Spleen (tissue), 11 donors: ENCODE data around the gene TCEA2. TPM values are rescaled to one million over a fixed set of nuclear protein-coding genes. Genes with fewer than 3 reads are reported as not detected.

ENCODE experiments used
- DNase-seq: peaks from one replicate; pipeline ENCODE4 v3.0.0-alpha.2; 2020
- H3K27ac ChIP-seq, 8 donors: fragments of 200-600 bp; sonication (generic) in 7 of 8; 1 replicate in 4 of 8; 2 replicates in 4 of 8; pipeline versions ENCODE4 v1.5.0 to v1.8.0; 2016 to 2021; ENCODE audit warnings: inconsistent platforms in 4 of 8, mild to moderate bottlenecking in 4 of 8, moderate library complexity in 1 of 8
- H3K27me3 ChIP-seq, 7 donors: fragments of 200-600 bp; sonication (generic) in 6 of 7; replicated peaks in 1 of 7; 1 replicate in 4 of 7; 2 replicates in 3 of 7; pipeline versions ENCODE4 v1.5.0 to v1.8.0; 2016 to 2021; ENCODE audit warnings: inconsistent platforms in 3 of 7, mild to moderate bottlenecking in 1 of 7
- H3K36me3 ChIP-seq, 6 donors: fragments of 200-600 bp; sonication (generic) in 5 of 6; 1 replicate in 4 of 6; 2 replicates in 2 of 6; pipeline versions ENCODE4 v1.5.0 to v1.8.0; 2016 to 2021; ENCODE audit warnings: inconsistent platforms in 2 of 6
- H3K4me1 ChIP-seq, 6 donors: fragments of 200-600 bp; sonication (generic) in 5 of 6; 1 replicate in 3 of 6; 2 replicates in 3 of 6; pipeline versions ENCODE4 v1.5.0 to v1.8.0; 2016 to 2021; ENCODE audit warnings: inconsistent platforms in 3 of 6
- H3K4me3 ChIP-seq, 8 donors: fragments of 200-600 bp; sonication (generic) in 7 of 8; 1 replicate in 4 of 8; 2 replicates in 4 of 8; pipeline versions ENCODE4 v1.5.0 to v1.8.0; 2016 to 2021; ENCODE audit warnings: inconsistent platforms in 4 of 8, mild to moderate bottlenecking in 4 of 8, moderate library complexity in 2 of 8
- H3K9me3 ChIP-seq, 8 donors: fragments of 200-600 bp; sonication (generic) in 7 of 8; 1 replicate in 4 of 8; 2 replicates in 4 of 8; pipeline versions ENCODE4 v1.5.0 to v1.8.0; 2016 to 2021; ENCODE audit warnings: inconsistent platforms in 4 of 8
- CTCF ChIP-seq, 11 experiments: fragments of 200-600 bp in 7 of 11; fragments of 450-650 bp in 4 of 11; sonication (generic) in 4 of 11; IDR thresholded peaks in 8 of 11; conservative IDR thresholded peaks in 3 of 11; 1 replicate in 7 of 11; 2 replicates in 4 of 11; pipeline versions ENCODE4 v1.4.0 to v1.8.0; 2016 to 2021; ENCODE audit warnings: antibody characterized with exemption in 11 of 11, inconsistent platforms in 4 of 11, mild to moderate bottlenecking in 1 of 11
- POLR2A ChIP-seq, 3 donors: fragments of 450-650 bp; IDR thresholded peaks; one replicate each; pipeline ENCODE4 v1.5.1; 2017; ENCODE audit warnings: antibody characterized with exemption in 3 of 3, mild to moderate bottlenecking in 1 of 3
- POLR2AphosphoS5 ChIP-seq, 3 donors: sonication (generic); formaldehyde crosslinking; IDR thresholded peaks; one replicate each; pipeline ENCODE4 v1.5.1; 2017; ENCODE audit warnings: antibody characterized with exemption in 3 of 3
- WGBS, 5 donors: extraction: QIAGEN DNeasy Blood & Tissue Kit in 3 of 5; methylation state at CpG; one replicate each; pipeline versions ENCODE4 v1.1.5 to v1.1.7; 2013 to 2018; 5-methylcytosine and 5-hydroxymethylcytosine counted together
- intact Hi-C: fragments of 100-400 bp; cut with DNase I; formaldehyde crosslinking; loops from one replicate; pipeline ENCODE4 v1.15.0; 2023; ENCODE audit warnings: low total_unique reads
- polyA plus RNA-seq, 3 donors: library from polyadenylated mRNA; stranded (reverse); fragments of 200-250 nt; gene quantifications; one replicate each; pipeline ENCODE4 v1.2.1, GENCODE V29; 2013
- total RNA-seq, 7 donors: library from RNA; depleted of rRNA in 3 of 7; stranded (reverse); fragments of >200 nt in 3 of 7; fragmentation: NEBNext Ultra II Directional in 4 of 7; extraction: Animal tissue kit (Norgen Biotek cat#: 25700) in 4 of 7; gene quantifications; one replicate each; pipeline versions ENCODE4 v1.1.0 to v1.2.1, GENCODE V29; 2016 to 2021
- donor health status: healthy with polysubstance abuse.
- donor health status: DM: no; HTN: no; CAD: no; lungs with moderate emphysema.
- donor health status: DM: no; HTN: no; CAD: no.
- donor health status: Bipolar disorder and iron deficiency.
- donor health status: healthy.
- donor health status: DM: no; HTN: no; CAD: no.
- donor health status: DM: yes; HTN: yes; CAD: no.

TCEA2 gene
- total and polyA plus RNA-seq, 10 donors, result 18.6 to 60.8 (median 43.2) TPM

GRCh38 chr20:64080013-64080812 is 17.2 kb downstream of the TCEA2 start, which contains the start of gene OPRL1:
Gene OPRL1, plus strand, starts transcription at chr20:64080082. Its CDS starts 12,639 bp downstream, at chr20:64092721.
- peak; percentile 96 for DNase-seq
- Histone ChIP-seq H3K27ac (peak within 1 kb of the TSS; percentile 84 to 97 (median 89)), H3K4me1 (peaks cover 29 to 92% (median 86%) of the 10 kb centered on the region in 6 donors), H3K4me3 (peak within 1 kb of the TSS; percentile 62 to 96 (median 81)), H3K36me3 (peaks cover 0 to 24% (median 11%) of the 10 kb centered on the region in 6 donors), H3K27me3 (peaks cover 0 to 25% (median 16%) of the 10 kb centered on the region in 7 donors), H3K9me3 (no peaks in the 10 kb centered on the region)
- 3 to 14% (median 5%) methylated on average over 22 to 62 of the region's 62 CpGs for WGBS, 5 donors
- intact Hi-C loops, result loop anchor here (5.0 kb wide), 1 partner anchor 42 kb away; no protein-coding TSS in a partner anchor
- no peak for TF ChIP-seq CTCF (IDR thresholded peaks at IDR 0.05 in 8 of 11, conservative IDR thresholded peaks at IDR 0.05 in 3 of 11)
- TF ChIP-seq POLR2AphosphoS5 (IDR thresholded peaks at IDR 0.05), result peak in 2 of 3 donors; percentile 5 to 46
- no peak for TF ChIP-seq POLR2A (IDR thresholded peaks at IDR 0.05)

DNA sequence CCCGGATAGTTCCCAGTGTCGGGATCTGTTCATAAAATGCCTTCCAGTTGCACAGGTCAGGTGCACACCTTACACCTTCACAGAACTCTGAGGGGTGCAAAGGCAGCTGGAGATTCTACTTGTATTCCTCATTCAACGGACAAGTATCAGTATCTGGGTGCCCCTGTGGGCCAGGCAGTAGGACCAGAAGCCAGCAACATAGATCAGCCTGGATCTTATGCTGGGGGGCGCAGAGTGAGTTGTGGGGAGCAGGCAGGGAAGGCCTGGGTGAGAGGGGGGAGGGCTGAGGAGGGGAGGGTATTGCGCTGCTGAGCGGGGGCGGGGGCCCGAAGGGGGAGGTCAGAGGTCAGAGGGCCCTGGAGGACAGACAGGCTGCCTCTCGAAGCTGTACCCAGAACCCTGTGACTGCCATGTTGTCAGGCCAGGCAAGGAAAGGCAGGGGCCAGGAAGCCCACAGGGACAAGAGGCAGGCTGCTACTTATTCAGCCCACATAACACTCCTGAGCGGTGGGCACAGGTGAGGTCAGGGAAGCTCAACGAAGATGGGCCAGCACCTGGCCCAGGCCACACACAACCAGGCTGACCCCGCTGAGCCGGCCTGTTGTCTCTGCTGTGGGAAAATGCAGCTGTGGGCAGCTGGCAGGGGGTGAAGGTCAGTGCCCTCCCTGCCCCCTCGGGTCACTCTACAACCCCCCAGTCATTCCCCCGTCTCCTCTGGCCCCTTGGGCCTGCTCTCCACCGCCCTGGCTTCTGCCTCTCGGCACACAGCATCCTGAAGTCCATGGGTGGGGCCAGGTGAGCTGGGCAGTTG is 18.0 kb downstream of the TCEA2 start:
- H3K4me3 ChIP-seq, result peak overlapping the region; percentile 39 to 96 (median 60)
- no peaks in the 10 kb centered on the region for H3K9me3 ChIP-seq
- TF ChIP-seq POLR2AphosphoS5 (IDR thresholded peaks at IDR 0.05) (no peak), POLR2A (IDR thresholded peaks at IDR 0.05) (no peak), CTCF (IDR thresholded peaks at IDR 0.05 in 8 of 11, conservative IDR thresholded peaks at IDR 0.05 in 3 of 11) (no peak)
- no peak for DNase-seq
- WGBS, 5 donors, result 69 to 82% (median 74%) methylated on average over 16 to 17 of the region's 17 CpGs
- H3K36me3 ChIP-seq, result peaks cover 0 to 16% (median 5%) of the 10 kb centered on the region in 6 donors
- intact Hi-C loops, result loop anchor here (5.0 kb wide), 1 partner anchor 41 kb away; no protein-coding TSS in a partner anchor
- H3K27me3 ChIP-seq, result peaks cover 0 to 33% (median 17%) of the 10 kb centered on the region in 7 donors
- H3K4me1 ChIP-seq, result peaks cover 28 to 84% (median 79%) of the 10 kb centered on the region in 6 donors
- peak overlapping the region; percentile 72 to 97 (median 89) for H3K27ac ChIP-seq

- H3K27me3 ChIP-seq, result peaks cover 0 to 33% (median 17%) of the 10 kb centered on the region in 7 donors
- peak overlapping the region in 4 of 8 donors; percentile 7 to 97 (median 62) for H3K27ac ChIP-seq
- no peak for DNase-seq
- peaks cover 0 to under 1% (median 0%) of the 10 kb centered on the region in 8 donors for H3K9me3 ChIP-seq
- intact Hi-C loops, result loop anchor here (5.0 kb wide), 1 partner anchor 41 kb away; no protein-coding TSS in a partner anchor
- TF ChIP-seq POLR2AphosphoS5 (IDR thresholded peaks at IDR 0.05) (no peak), CTCF (IDR thresholded peaks at IDR 0.05 in 8 of 11, conservative IDR thresholded peaks at IDR 0.05 in 3 of 11) (no peak), POLR2A (IDR thresholded peaks at IDR 0.05) (no peak)
- 89 to 94% (median 93%) methylated on average over 6 of the region's 6 CpGs for WGBS, 5 donors
- peaks cover 24 to 78% (median 73%) of the 10 kb centered on the region in 6 donors for H3K4me1 ChIP-seq
- peak overlapping the region in 1 of 8 donors; percentile 96 for H3K4me3 ChIP-seq
- peaks cover 0 to 10% (median 0%) of the 10 kb centered on the region in 6 donors for H3K36me3 ChIP-seq
These were observed 18.6 kb downstream of the TCEA2 start for GRCh38 chr20:64081624-64081964.
